GM06990 (cell line): ENCODE measurements around the gene TCEANC.
A peak's percentile ranks its signal among the peaks of the same experiment; 100 is the strongest.

Source experiments
- DNase-seq: peaks from one replicate; pipeline ENCODE4 v3.0.0-alpha.2; 2011; ENCODE audit not compliant: insufficient read length; ENCODE audit errors: extremely low read depth
- H3K27me3 ChIP-seq: replicated peaks from 2 replicates; pipeline ENCODE4 v1.6.0; 2011; ENCODE audit warnings: low read length; ENCODE audit not compliant: control insufficient read depth, insufficient read depth
- H3K36me3 ChIP-seq: 2 replicates; pipeline ENCODE4 v1.5.1; 2011; ENCODE audit warnings: low read length; ENCODE audit not compliant: control insufficient read depth, insufficient read depth
- H3K4me3 ChIP-seq: replicated peaks from 2 replicates; pipeline ENCODE4 v1.5.1; 2011; ENCODE audit warnings: low read depth, mild to moderate bottlenecking, control low read depth, low read length
- CTCF ChIP-seq: IDR thresholded peaks from 2 replicates; pipeline ENCODE4 v1.5.1; 2011; ENCODE audit warnings: low read length, control low read depth, mild to moderate bottlenecking, inconsistent platforms; ENCODE audit not compliant: insufficient read depth, poor library complexity, severe bottlenecking

Gene TCEANC

GRCh38 chrX:13652850-13653693, at the start of gene TCEANC:
TSS of gene TCEANC (plus strand) at chrX:13653141. CDS start at chrX:13662509, 9,368 bp downstream.
- peaks cover 2% of the 10 kb centered on the region for H3K36me3 ChIP-seq
- DNase-seq, result peak; percentile 96
- H3K4me3 ChIP-seq, result peak within 1 kb of the TSS; percentile 74
- TF ChIP-seq CTCF, result no peak
- H3K27me3 ChIP-seq, result no peaks in the 10 kb centered on the region

GRCh38 chrX:13605611-13606010, 47.3 kb upstream of the TCEANC start:
- no peaks in the 10 kb centered on the region for H3K36me3 ChIP-seq
- H3K4me3 ChIP-seq, result no peak overlapping the region
- no peak for DNase-seq
- TF ChIP-seq CTCF, result no peak
- H3K27me3 ChIP-seq, result no peaks in the 10 kb centered on the region; the same call in none of the 2 replicates

- DNase-seq, result no peak
- Histone ChIP-seq H3K36me3 (no peaks in the 10 kb centered on the region), H3K4me3 (no peak overlapping the region), H3K27me3 (no peaks in the 10 kb centered on the region; the same call in none of the 2 replicates)
- no peak for TF ChIP-seq CTCF
Measured at GRCh38 chrX:13607331-13607995, 45.5 kb upstream of the TCEANC start.

GRCh38 chrX:13607996-13608365, 45.0 kb upstream of the TCEANC start:
- no peak for TF ChIP-seq CTCF
- H3K27me3 ChIP-seq, result no peaks in the 10 kb centered on the region; the same call in none of the 2 replicates
- H3K4me3 ChIP-seq, result no peak overlapping the region
- no peak for DNase-seq
- H3K36me3 ChIP-seq, result no peaks in the 10 kb centered on the region

- TF ChIP-seq CTCF, result no peak
- Histone ChIP-seq H3K4me3 (no peak overlapping the region), H3K27me3 (no peaks in the 10 kb centered on the region), H3K36me3 (no peaks in the 10 kb centered on the region)
- no peak for DNase-seq
Measured at GRCh38 chrX:13614154-13614553, 38.8 kb upstream of the TCEANC start.
